Measurements from ENCODE around the gene METTL17.
"Not testable (repeated sequence)": the region's sequence is repeated elsewhere in the genome, so short reads cannot be mapped to it uniquely, and the experiment has no call there.

DNA sequence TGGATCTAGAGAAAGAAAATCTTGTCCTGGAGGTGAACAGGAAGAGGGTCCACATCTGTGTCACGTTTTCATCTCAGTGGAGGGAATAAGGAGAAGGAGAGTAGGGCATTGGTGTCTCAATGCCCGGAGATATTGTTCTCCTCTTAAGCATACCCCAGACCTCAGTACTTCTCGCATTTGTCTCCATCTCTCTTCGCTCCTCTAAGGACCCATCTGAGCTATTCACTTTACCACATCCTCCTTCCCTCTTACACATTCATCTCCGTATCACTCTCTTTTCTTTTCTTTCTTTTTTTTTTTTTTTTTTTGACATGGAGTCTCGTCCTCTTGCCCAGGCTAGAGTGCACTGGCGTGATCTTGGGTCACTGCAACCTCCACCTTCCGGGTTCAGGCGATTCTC lies 43.1 kb upstream of the METTL17 start:
- not testable (repeated sequence) for TF ChIP-seq POLR2AphosphoS5 (IDR thresholded peaks at IDR 0.05); EZH2 (IDR thresholded peaks at IDR 0.05; ENCODE audit: borderline replicate concordance, insufficient read depth, low read length, poor library complexity, severe bottlenecking)
- TF ChIP-seq, protein P1, sequence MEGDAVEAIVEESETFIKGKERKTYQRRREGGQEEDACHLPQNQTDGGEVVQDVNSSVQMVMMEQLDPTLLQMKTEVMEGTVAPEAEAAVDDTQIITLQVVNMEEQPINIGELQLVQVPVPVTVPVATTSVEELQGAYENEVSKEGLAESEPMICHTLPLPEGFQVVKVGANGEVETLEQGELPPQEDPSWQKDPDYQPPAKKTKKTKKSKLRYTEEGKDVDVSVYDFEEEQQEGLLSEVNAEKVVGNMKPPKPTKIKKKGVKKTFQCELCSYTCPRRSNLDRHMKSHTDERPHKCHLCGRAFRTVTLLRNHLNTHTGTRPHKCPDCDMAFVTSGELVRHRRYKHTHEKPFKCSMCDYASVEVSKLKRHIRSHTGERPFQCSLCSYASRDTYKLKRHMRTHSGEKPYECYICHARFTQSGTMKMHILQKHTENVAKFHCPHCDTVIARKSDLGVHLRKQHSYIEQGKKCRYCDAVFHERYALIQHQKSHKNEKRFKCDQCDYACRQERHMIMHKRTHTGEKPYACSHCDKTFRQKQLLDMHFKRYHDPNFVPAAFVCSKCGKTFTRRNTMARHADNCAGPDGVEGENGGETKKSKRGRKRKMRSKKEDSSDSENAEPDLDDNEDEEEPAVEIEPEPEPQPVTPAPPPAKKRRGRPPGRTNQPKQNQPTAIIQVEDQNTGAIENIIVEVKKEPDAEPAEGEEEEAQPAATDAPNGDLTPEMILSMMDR (IDR thresholded peaks at IDR 0.05; ENCODE audit: poor library complexity, severe bottlenecking) = not testable (repeated sequence)

Measured in neural cell (in vitro differentiated cells).